ENCODE results near the gene TM9SF2.

TM9SF2 gene

DNA sequence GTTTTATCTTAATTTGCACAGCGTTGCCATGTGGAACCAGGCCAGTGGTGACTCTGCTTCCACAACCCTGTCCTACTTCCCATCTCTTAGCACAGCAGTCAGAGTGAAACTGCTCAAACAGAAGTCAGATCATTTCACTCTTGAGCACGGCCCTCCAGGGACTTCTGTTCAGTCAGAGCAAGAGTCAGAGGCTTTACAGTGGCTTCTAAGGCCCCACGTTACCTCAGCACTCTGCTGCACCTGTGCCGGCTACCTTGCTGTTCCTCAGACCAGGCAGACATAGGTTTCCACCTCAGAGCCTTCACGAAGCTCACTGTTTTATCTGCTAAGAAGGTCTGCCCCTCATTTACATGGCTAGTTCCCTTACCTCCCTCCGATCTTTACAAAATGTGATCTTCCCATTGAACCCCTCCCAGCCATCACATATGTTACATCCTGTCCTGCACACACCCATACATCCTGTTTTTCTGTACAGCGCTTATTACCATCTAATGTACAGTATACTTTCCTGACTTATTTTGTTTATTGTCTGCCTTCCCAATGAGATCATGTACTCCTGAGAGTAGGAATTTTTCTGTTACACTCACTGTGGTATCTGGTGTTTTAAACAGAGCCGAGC is 41.6 kb downstream of the TM9SF2 start:
- Histone ChIP-seq H3K4me3 (ENCODE audit: low read depth in 1 of 2, low read length in 2 of 2) (no peak overlapping the region), H3K36me3 (ENCODE audit: control insufficient read depth in 1 of 2, insufficient read depth in 2 of 2, low read length in 2 of 2) (peaks cover 48 to 54% of the 10 kb centered on the region in 2 donors), H3K27ac (ENCODE audit: low read length) (no peak overlapping the region)

DNA sequence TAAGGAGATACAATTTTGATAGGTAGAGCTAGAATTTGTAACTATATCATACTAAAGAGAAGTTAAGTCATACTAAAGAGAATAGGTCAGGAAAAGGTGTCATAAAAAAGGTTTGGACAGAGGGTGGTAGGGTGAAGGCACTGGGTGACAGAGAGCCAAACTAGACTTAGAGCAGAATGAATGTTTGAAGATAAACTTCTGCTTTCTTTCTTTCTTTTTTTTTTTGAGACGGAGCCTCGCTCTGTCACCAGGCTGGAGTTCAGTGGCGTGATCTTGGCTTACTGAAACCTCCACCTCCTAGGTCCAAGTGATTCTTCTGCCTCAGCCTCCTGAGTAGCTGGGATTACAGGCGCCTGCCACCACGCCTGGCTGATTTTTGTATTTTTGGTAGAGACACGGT is 44.1 kb downstream of the TM9SF2 start:
- Histone ChIP-seq H3K4me1 (ENCODE audit: control insufficient read depth in 1 of 2, insufficient read depth in 2 of 2, low read length in 2 of 2) (no peaks in the 10 kb centered on the region), H3K27ac (ENCODE audit: low read length) (no peak overlapping the region), H3K36me3 (ENCODE audit: control insufficient read depth in 1 of 2, insufficient read depth in 2 of 2, low read length in 2 of 2) (peaks cover 47 to 68% of the 10 kb centered on the region in 2 donors), H3K9me3 (ENCODE audit: control insufficient read depth in 1 of 2, low read length in 2 of 2) (no peaks in the 10 kb centered on the region), H3K27me3 (ENCODE audit: low read depth, low read length) (no peaks in the 10 kb centered on the region), H3K4me3 (ENCODE audit: low read depth in 1 of 2, low read length in 2 of 2) (no peak overlapping the region)

More for the DNA sequence above, 41.6 kb downstream of the TM9SF2 start:
- no peaks in the 10 kb centered on the region for H3K27me3 ChIP-seq (ENCODE audit: low read depth, low read length)
- no peaks in the 10 kb centered on the region for H3K4me1 ChIP-seq (ENCODE audit: control insufficient read depth in 1 of 2, insufficient read depth in 2 of 2, low read length in 2 of 2)
- H3K9me3 ChIP-seq (ENCODE audit: control insufficient read depth in 1 of 2, low read length in 2 of 2), result no peaks in the 10 kb centered on the region

- Histone ChIP-seq H3K36me3 (ENCODE audit: control insufficient read depth in 1 of 2, insufficient read depth in 2 of 2, low read length in 2 of 2) (peaks cover 49 to 67% of the 10 kb centered on the region in 2 donors), H3K4me1 (ENCODE audit: control insufficient read depth in 1 of 2, insufficient read depth in 2 of 2, low read length in 2 of 2) (no peaks in the 10 kb centered on the region), H3K27me3 (ENCODE audit: low read depth, low read length) (no peaks in the 10 kb centered on the region), H3K4me3 (ENCODE audit: low read depth in 1 of 2, low read length in 2 of 2) (no peak overlapping the region), H3K9me3 (ENCODE audit: control insufficient read depth in 1 of 2, low read length in 2 of 2) (no peaks in the 10 kb centered on the region), H3K27ac (ENCODE audit: low read length) (no peak overlapping the region)
Measured at GRCh38 chr13:99545979-99546378, 44.7 kb downstream of the TM9SF2 start.

DNA sequence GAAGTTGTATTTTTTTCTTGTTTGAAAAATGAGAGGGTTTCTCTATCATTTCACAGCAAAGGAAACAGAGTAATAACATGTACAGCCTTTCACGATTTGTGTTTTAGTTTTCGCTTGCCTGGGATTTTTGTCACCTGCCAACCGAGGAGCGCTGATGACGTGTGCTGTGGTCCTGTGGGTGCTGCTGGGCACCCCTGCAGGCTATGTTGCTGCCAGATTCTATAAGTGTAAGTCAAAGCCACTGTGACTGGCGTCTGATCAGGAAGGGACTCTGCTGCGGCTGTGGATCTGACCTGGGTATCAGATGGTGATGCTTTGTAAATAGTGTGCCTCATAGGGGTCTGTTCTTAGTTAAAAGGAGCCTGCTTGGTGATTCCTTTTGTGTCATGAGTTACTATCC is 45.6 kb downstream of the TM9SF2 start:
- Histone ChIP-seq H3K9me3 (ENCODE audit: control insufficient read depth in 1 of 2, low read length in 2 of 2) (no peaks in the 10 kb centered on the region), H3K27me3 (ENCODE audit: low read depth, low read length) (no peaks in the 10 kb centered on the region), H3K4me3 (ENCODE audit: low read depth in 1 of 2, low read length in 2 of 2) (no peak overlapping the region), H3K36me3 (ENCODE audit: control insufficient read depth in 1 of 2, insufficient read depth in 2 of 2, low read length in 2 of 2) (peaks cover 53 to 69% of the 10 kb centered on the region in 2 donors), H3K4me1 (ENCODE audit: control insufficient read depth in 1 of 2, insufficient read depth in 2 of 2, low read length in 2 of 2) (no peaks in the 10 kb centered on the region), H3K27ac (ENCODE audit: low read length) (no peak overlapping the region)

DNA sequence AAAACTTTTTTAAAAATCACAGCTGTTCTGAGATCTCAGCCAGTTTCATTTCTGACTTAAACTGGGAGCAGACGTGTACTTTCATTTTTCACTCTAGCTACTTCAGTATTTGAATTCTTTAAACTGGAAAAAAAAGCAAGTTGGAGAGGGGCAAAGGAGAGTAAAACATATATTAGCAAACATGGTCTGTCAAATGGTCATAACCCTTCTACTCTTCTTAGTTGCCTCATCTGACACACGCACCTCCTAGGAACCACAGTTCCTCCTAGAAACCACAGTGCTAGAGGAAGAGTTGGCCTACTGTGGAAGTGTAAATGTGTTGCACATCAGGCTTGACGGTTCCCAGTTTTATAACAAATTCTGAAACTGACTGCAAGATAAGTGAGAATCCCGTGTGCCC is 47.2 kb downstream of the TM9SF2 start:
- Histone ChIP-seq H3K27ac (ENCODE audit: low read length) (no peak overlapping the region), H3K4me3 (ENCODE audit: low read depth in 1 of 2, low read length in 2 of 2) (no peak overlapping the region), H3K36me3 (ENCODE audit: control insufficient read depth in 1 of 2, insufficient read depth in 2 of 2, low read length in 2 of 2) (peaks cover 53 to 71% of the 10 kb centered on the region in 2 donors), H3K27me3 (ENCODE audit: low read depth, low read length) (no peaks in the 10 kb centered on the region), H3K4me1 (ENCODE audit: control insufficient read depth in 1 of 2, insufficient read depth in 2 of 2, low read length in 2 of 2) (no peaks in the 10 kb centered on the region), H3K9me3 (ENCODE audit: control insufficient read depth in 1 of 2, low read length in 2 of 2) (no peaks in the 10 kb centered on the region)

DNA sequence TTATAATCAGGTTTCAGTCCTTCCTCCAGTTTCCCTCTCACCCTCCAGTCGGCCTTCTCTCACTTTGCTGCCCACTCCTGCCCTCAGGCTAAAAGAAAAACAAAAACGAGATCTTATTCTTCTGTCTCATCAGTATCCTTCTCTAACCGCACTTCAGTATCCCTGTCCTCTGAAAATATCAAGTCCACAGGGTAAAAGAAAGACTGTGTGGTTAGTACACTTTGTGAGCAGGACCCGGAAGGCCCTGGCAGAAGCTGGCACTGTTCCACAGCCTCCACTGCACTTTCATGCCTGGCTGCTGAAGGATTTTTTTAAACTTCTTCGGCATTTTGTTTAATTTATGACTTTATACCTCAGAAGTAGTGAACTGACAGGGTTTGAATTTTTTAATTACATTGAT is 51.8 kb downstream of the TM9SF2 start:
- Histone ChIP-seq H3K4me1 (ENCODE audit: control insufficient read depth in 1 of 2, insufficient read depth in 2 of 2, low read length in 2 of 2) (no peaks in the 10 kb centered on the region), H3K9me3 (ENCODE audit: control insufficient read depth in 1 of 2, low read length in 2 of 2) (no peaks in the 10 kb centered on the region), H3K27ac (ENCODE audit: low read length) (no peak overlapping the region), H3K27me3 (ENCODE audit: low read depth, low read length) (no peaks in the 10 kb centered on the region), H3K4me3 (ENCODE audit: low read depth in 1 of 2, low read length in 2 of 2) (no peak overlapping the region), H3K36me3 (ENCODE audit: control insufficient read depth in 1 of 2, insufficient read depth in 2 of 2, low read length in 2 of 2) (peaks cover 48 to 66% of the 10 kb centered on the region in 2 donors)

DNA sequence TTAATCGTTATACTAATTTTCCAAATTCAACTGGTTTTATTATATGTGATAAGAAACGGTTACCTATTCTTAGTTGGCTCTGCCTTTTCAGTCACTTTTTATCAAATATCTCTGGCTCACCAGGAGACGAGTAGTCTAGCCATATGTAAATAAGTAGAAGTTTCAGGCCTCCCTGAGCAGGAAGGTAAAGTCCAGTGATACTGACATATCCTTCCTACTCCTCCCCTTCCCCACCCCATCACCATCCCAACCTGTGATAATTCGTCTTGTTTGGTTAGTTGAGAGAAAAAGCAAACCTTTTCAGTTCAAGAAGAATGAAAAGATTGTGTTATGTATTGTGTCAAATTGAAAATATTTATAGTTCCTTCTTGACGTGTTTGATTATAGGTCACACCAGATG is 53.9 kb downstream of the TM9SF2 start:
- H3K4me1 ChIP-seq (ENCODE audit: control insufficient read depth in 1 of 2, insufficient read depth in 2 of 2, low read length in 2 of 2), result no peaks in the 10 kb centered on the region
- no peak overlapping the region for H3K4me3 ChIP-seq (ENCODE audit: low read depth in 1 of 2, low read length in 2 of 2)
- H3K27me3 ChIP-seq (ENCODE audit: low read depth, low read length), result no peaks in the 10 kb centered on the region
- peaks cover 45 to 61% of the 10 kb centered on the region in 2 donors for H3K36me3 ChIP-seq (ENCODE audit: control insufficient read depth in 1 of 2, insufficient read depth in 2 of 2, low read length in 2 of 2)
- no peaks in the 10 kb centered on the region for H3K9me3 ChIP-seq (ENCODE audit: control insufficient read depth in 1 of 2, low read length in 2 of 2)
- H3K27ac ChIP-seq (ENCODE audit: low read length), result no peak overlapping the region

DNA sequence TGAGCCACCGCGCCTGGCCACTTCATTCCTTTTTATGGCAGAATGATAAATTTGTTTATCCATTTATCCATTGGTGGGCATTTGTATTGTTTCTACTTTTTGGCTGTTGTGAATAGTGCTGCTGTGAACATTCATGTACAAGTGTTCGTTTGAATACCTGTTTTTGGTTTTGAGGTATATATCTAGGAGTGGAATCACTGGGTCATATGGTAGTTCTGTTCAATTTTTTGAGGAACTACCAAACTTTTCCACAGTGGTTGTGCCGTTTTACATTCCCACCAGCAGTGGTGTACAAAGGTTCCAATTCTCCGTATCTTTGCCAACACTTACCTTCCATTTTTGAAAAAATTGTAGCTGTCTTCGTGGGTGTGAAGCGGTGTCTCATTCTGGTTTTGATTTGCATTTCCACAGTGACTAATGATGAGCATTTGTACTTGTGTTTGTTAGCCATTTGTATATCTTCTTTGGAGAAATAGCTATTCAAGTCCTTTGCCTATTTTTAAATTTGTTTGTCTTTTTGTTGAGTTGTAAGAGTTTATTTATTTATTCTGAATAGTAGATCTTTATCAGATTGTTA is 55.7 kb downstream of the TM9SF2 start:
- Histone ChIP-seq H3K27me3 (ENCODE audit: low read depth, low read length) (no peaks in the 10 kb centered on the region), H3K27ac (ENCODE audit: low read length) (no peak overlapping the region), H3K36me3 (ENCODE audit: control insufficient read depth in 1 of 2, insufficient read depth in 2 of 2, low read length in 2 of 2) (peaks cover 40 to 50% of the 10 kb centered on the region in 2 donors), H3K9me3 (ENCODE audit: control insufficient read depth in 1 of 2, low read length in 2 of 2) (no peaks in the 10 kb centered on the region), H3K4me3 (ENCODE audit: low read depth in 1 of 2, low read length in 2 of 2) (no peak overlapping the region), H3K4me1 (ENCODE audit: control insufficient read depth in 1 of 2, insufficient read depth in 2 of 2, low read length in 2 of 2) (no peaks in the 10 kb centered on the region)

DNA sequence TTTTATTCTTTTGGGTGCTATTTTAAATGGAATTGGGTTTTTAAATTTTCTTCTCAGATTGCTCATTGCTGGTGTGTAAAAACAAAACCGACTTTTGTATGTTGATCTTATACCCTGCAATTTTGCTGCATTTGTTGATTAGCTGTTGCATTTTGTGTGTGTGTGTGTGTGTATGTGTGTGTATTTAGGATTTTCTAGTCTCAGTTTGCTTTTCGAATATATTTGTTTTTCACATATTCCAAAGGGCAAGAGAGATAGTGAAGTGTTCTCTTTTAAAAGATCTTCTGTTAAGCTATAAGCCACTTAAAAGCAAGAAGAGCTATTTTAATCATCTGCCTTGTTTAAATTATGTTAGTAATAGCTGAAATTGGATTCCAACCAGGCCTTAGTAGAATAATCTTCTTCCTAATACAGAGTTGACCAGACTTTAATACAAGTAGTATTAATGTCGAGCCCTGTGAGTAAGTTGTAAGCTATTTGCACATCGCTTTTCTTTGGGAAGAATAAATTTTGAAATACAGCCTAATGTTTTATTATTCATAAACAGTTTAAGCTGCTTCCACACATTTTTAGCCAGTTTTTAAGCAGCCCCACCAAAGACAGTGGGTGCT is 57.4 kb downstream of the TM9SF2 start:
- no peaks in the 10 kb centered on the region for H3K4me1 ChIP-seq (ENCODE audit: control insufficient read depth in 1 of 2, insufficient read depth in 2 of 2, low read length in 2 of 2)
- peaks cover 34 to 38% of the 10 kb centered on the region in 2 donors for H3K36me3 ChIP-seq (ENCODE audit: control insufficient read depth in 1 of 2, insufficient read depth in 2 of 2, low read length in 2 of 2)

GRCh38 chr13:99559560-99559959 is 58.3 kb downstream of the TM9SF2 start:
- H3K36me3 ChIP-seq (ENCODE audit: control insufficient read depth in 1 of 2, insufficient read depth in 2 of 2, low read length in 2 of 2), result peaks cover 29 to 30% of the 10 kb centered on the region in 2 donors
- H3K4me1 ChIP-seq (ENCODE audit: control insufficient read depth in 1 of 2, insufficient read depth in 2 of 2, low read length in 2 of 2), result no peaks in the 10 kb centered on the region
- no peaks in the 10 kb centered on the region for H3K9me3 ChIP-seq (ENCODE audit: control insufficient read depth in 1 of 2, low read length in 2 of 2)
- no peak overlapping the region for H3K4me3 ChIP-seq (ENCODE audit: low read depth in 1 of 2, low read length in 2 of 2)
- H3K27ac ChIP-seq (ENCODE audit: low read length), result no peak overlapping the region
- no peaks in the 10 kb centered on the region for H3K27me3 ChIP-seq (ENCODE audit: low read depth, low read length)

More for the DNA sequence above, 57.4 kb downstream of the TM9SF2 start:
- no peak overlapping the region for H3K27ac ChIP-seq (ENCODE audit: low read length)
- no peaks in the 10 kb centered on the region for H3K9me3 ChIP-seq (ENCODE audit: control insufficient read depth in 1 of 2, low read length in 2 of 2)
- H3K27me3 ChIP-seq (ENCODE audit: low read depth, low read length), result no peaks in the 10 kb centered on the region
- H3K4me3 ChIP-seq (ENCODE audit: low read depth in 1 of 2, low read length in 2 of 2), result no peak overlapping the region

- no peak overlapping the region for H3K4me3 ChIP-seq (ENCODE audit: low read depth in 1 of 2, low read length in 2 of 2)
- no peaks in the 10 kb centered on the region for H3K27me3 ChIP-seq (ENCODE audit: low read depth, low read length)
- no peaks in the 10 kb centered on the region for H3K4me1 ChIP-seq (ENCODE audit: control insufficient read depth in 1 of 2, insufficient read depth in 2 of 2, low read length in 2 of 2)
- no peaks in the 10 kb centered on the region for H3K9me3 ChIP-seq (ENCODE audit: control insufficient read depth in 1 of 2, low read length in 2 of 2)
- H3K27ac ChIP-seq (ENCODE audit: low read length), result no peak overlapping the region
- peaks cover 11 to 18% of the 10 kb centered on the region in 2 donors for H3K36me3 ChIP-seq (ENCODE audit: control insufficient read depth in 1 of 2, insufficient read depth in 2 of 2, low read length in 2 of 2)
Measured at GRCh38 chr13:99563404-99563803, 62.1 kb downstream of the TM9SF2 start.
